GM23338 (cell line): ENCODE data around the gene LMO1. TPM values are rescaled to one million over a fixed set of nuclear protein-coding genes. Genes with fewer than 3 reads are reported as not detected.

Source experiments
- ATAC-seq: fragments of 200-7000 bp; cut with Tn5 transposase; 3 replicates; pipeline ENCODE4 v1.9.1; 2020
- DNase-seq: peaks from one replicate; pipeline ENCODE4 v3.0.0-alpha.2; 2015; ENCODE audit warnings: low spot score
- H2AFZ ChIP-seq: fragments of 200-600 bp; sonication (generic); 2 replicates; pipeline ENCODE4 v1.8.0; 2016; ENCODE audit warnings: antibody characterized with exemption, mild to moderate bottlenecking, moderate library complexity
- H3F3A ChIP-seq: fragments of 200-600 bp; sonication (generic); replicated peaks from 2 replicates; pipeline ENCODE4 v1.8.0; 2017; ENCODE audit warnings: antibody characterized with exemption, mixed run types, low read depth
- H3K27ac ChIP-seq: fragments of 200-600 bp; sonication (generic); 2 replicates; pipeline ENCODE4 v1.6.1; 2016; ENCODE audit warnings: low read depth
- H3K27me3 ChIP-seq: fragments of 200-600 bp; sonication (generic); 2 replicates; pipeline ENCODE4 v1.8.0; 2016; ENCODE audit warnings: mild to moderate bottlenecking, mixed run types, moderate library complexity; ENCODE audit not compliant: insufficient read depth
- H3K36me3 ChIP-seq: fragments of 200-600 bp; sonication (generic); 2 replicates; pipeline ENCODE4 v1.8.0; 2016; ENCODE audit warnings: mild to moderate bottlenecking; ENCODE audit not compliant: insufficient read depth
- H3K4me1 ChIP-seq: fragments of 200-600 bp; sonication (generic); 2 replicates; pipeline ENCODE4 v1.8.0; 2016; ENCODE audit warnings: mild to moderate bottlenecking, moderate library complexity; ENCODE audit not compliant: insufficient read depth
- H3K4me2 ChIP-seq: fragments of 200-600 bp; sonication (generic); 2 replicates; pipeline ENCODE4 v1.7.1; 2017; ENCODE audit warnings: mixed run types
- H3K4me3 ChIP-seq: fragments of 200-600 bp; sonication (generic); 2 replicates; pipeline ENCODE4 v1.6.1; 2016; ENCODE audit warnings: mixed run types
- H3K79me2 ChIP-seq: fragments of 200-600 bp; sonication (generic); replicated peaks from 2 replicates; pipeline ENCODE4 v1.8.0; 2017; ENCODE audit warnings: mild to moderate bottlenecking; ENCODE audit not compliant: insufficient read depth
- H3K9me2 ChIP-seq: fragments of 200-600 bp; sonication (generic); 2 replicates; pipeline ENCODE4 v1.8.0; 2017; ENCODE audit not compliant: insufficient read depth
- H4K20me1 ChIP-seq: fragments of 200-600 bp; sonication (generic); replicated peaks from 2 replicates; pipeline ENCODE4 v1.8.0; 2017; ENCODE audit warnings: mild to moderate bottlenecking; ENCODE audit not compliant: insufficient read depth
- H3K27ac Mint-ChIP-seq: 2 replicates; pipeline ENCODE4 v1.8.0; 2020; ENCODE audit warnings: inconsistent platforms, mild to moderate bottlenecking, moderate library complexity, mixed read lengths
- H3K27me3 Mint-ChIP-seq: 3 replicates; pipeline ENCODE4 v1.8.0; 2022; ENCODE audit warnings: low read depth, mild to moderate bottlenecking, moderate library complexity, mixed read lengths, inconsistent platforms; ENCODE audit not compliant: insufficient read depth, poor library complexity
- H3K36me3 Mint-ChIP-seq: 3 replicates; pipeline ENCODE4 v1.8.0; 2021; ENCODE audit warnings: low read depth, mild to moderate bottlenecking, inconsistent platforms, moderate library complexity, mixed read lengths
- H3K4me1 Mint-ChIP-seq: 3 replicates; pipeline ENCODE4 v1.8.0; 2020; ENCODE audit warnings: mild to moderate bottlenecking, inconsistent platforms, mixed read lengths
- H3K4me3 Mint-ChIP-seq: 3 replicates; pipeline ENCODE4 v1.8.0; 2021; ENCODE audit warnings: moderate library complexity, mild to moderate bottlenecking, inconsistent platforms, mixed read lengths
- H3K9me3 Mint-ChIP-seq: 3 replicates; pipeline ENCODE4 v1.8.0; 2020; ENCODE audit warnings: moderate library complexity, mild to moderate bottlenecking, inconsistent platforms, mixed read lengths
- CREB1 ChIP-seq: fragments of 250-450 bp; sonication (Bioruptor Pico); IDR thresholded peaks from 2 replicates; pipeline ENCODE4 v1.5.0; 2020; ENCODE audit warnings: low read depth, mild to moderate bottlenecking, moderate library complexity
- EZH2 ChIP-seq: fragments of 200-600 bp; sonication (generic); IDR thresholded peaks from one replicate; pipeline ENCODE4 v1.8.0; 2017; ENCODE audit warnings: antibody characterized with exemption, mild to moderate bottlenecking, low read depth; ENCODE audit not compliant: unreplicated experiment
- EZH2phosphoT487 ChIP-seq: fragments of 200-600 bp; sonication (generic); IDR thresholded peaks from one replicate; pipeline ENCODE4 v1.8.1; 2018; ENCODE audit warnings: antibody characterized with exemption; ENCODE audit not compliant: unreplicated experiment
- JUNB ChIP-seq: IDR thresholded peaks from one replicate; pipeline ENCODE4 v1.6.1; 2016; ENCODE audit warnings: antibody characterized with exemption; ENCODE audit not compliant: unreplicated experiment
- NANOG ChIP-seq: IDR thresholded peaks from 2 replicates; pipeline ENCODE4 v1.6.1; 2016; ENCODE audit warnings: antibody characterized with exemption, borderline replicate concordance
- POLR2AphosphoS5 ChIP-seq: IDR thresholded peaks from 2 replicates; pipeline ENCODE4 v1.6.1; 2016; ENCODE audit warnings: antibody characterized with exemption, low read depth
- STAT1 ChIP-seq: IDR thresholded peaks from one replicate; pipeline ENCODE4 v1.6.1; 2016; ENCODE audit warnings: antibody characterized with exemption; ENCODE audit not compliant: unreplicated experiment
- ZNF114 ChIP-seq: fragments of 250-450 bp; sonication (Bioruptor Pico); IDR thresholded peaks from 2 replicates; pipeline ENCODE4 v1.5.0; 2020; ENCODE audit warnings: mild to moderate bottlenecking, moderate library complexity
- ZNF331 ChIP-seq: fragments of 250-450 bp; sonication (Bioruptor Pico); IDR thresholded peaks from 2 replicates; pipeline ENCODE4 v1.5.0; 2020; ENCODE audit warnings: low read depth, mild to moderate bottlenecking, moderate library complexity
- polyA plus RNA-seq: library from polyadenylated mRNA; unstranded; fragments of >200 nt; fragmentation: Nextera tagmentation; extraction: Ambion mirVana; gene quantifications from 2 replicates; pipeline ENCODE4 v1.2.1, GENCODE V29; 2016
- total RNA-seq: library from RNA; depleted of rRNA; stranded (reverse); fragments of >200 nt; shearing (Covaris generic); gene quantifications from 2 replicates; pipeline ENCODE4 v1.2.3, GENCODE V29; 2014
- TF ChIP-seq, protein P1 (sequence below): IDR thresholded peaks from one replicate; pipeline ENCODE4 v1.6.1; 2018; ENCODE audit warnings: antibody characterized with exemption; ENCODE audit not compliant: unreplicated experiment
- TF ChIP-seq, protein P2 (sequence below): fragments of 250-450 bp; sonication (Bioruptor Pico); IDR thresholded peaks from 2 replicates; pipeline ENCODE4 v1.5.0; 2020; ENCODE audit warnings: mild to moderate bottlenecking, moderate library complexity
- TF ChIP-seq, protein P3 (sequence below), 2 experiments: fragments of 200-600 bp in 1 of 2; sonication (generic) in 1 of 2; conservative IDR thresholded peaks; 2 replicates each; pipeline versions ENCODE4 v1.5.1 to v1.6.1; 2016 to 2017; ENCODE audit warnings: antibody characterized with exemption in 2 of 2, low read depth in 2 of 2, mild to moderate bottlenecking in 2 of 2, moderate library complexity in 1 of 2
- TF ChIP-seq, protein P4 (sequence below): IDR thresholded peaks from 2 replicates; pipeline ENCODE4 v1.6.1; 2016; ENCODE audit warnings: antibody characterized with exemption

The LMO1 gene
- total and polyA plus RNA-seq, 2 experiments from 2014 or later, result 0.40 TPM; not detected in 1

DNA sequence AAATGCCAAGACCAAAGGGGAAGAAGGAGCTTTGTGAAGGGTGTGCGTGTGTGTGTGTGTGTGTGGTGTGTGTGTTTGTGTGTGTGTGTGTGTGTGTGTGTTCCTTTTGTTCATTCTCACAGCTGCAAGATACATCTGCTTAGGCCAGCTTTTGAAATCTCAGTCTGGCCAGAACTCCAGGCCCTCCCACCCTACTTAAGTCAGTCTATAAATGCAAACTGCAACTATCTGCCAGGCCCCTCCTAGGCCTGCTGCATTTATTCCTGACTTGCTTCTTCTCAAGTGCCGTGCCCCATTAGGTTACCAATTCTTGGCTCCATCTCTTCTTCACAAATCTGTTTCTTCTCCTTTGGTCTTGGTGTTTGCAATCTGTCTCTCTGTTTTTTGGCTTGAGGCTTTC is 73.2 kb downstream of the LMO1 start:
- Histone ChIP-seq H3K36me3 (no peaks in the 10 kb centered on the region), H3K4me1 (no peaks in the 10 kb centered on the region), H3K4me3 (no peak overlapping the region), H3F3A (no peaks in the 10 kb centered on the region), H3K9me2 (no peaks in the 10 kb centered on the region), H3K27me3 (no peaks in the 10 kb centered on the region), H2AFZ (no peak overlapping the region), H3K4me2 (no peak overlapping the region), H4K20me1 (no peaks in the 10 kb centered on the region), H3K79me2 (no peaks in the 10 kb centered on the region), H3K27ac (no peak overlapping the region)
- Mint-ChIP-seq H3K4me1 (no peaks in the 10 kb centered on the region), H3K27me3 (peaks cover 2% of the 10 kb centered on the region), H3K9me3 (no peaks in the 10 kb centered on the region; the same call in 2 of the 3 replicates), H3K4me3 (no peak overlapping the region), H3K27ac (no peak overlapping the region), H3K36me3 (no peaks in the 10 kb centered on the region)
- TF ChIP-seq, protein P1, sequence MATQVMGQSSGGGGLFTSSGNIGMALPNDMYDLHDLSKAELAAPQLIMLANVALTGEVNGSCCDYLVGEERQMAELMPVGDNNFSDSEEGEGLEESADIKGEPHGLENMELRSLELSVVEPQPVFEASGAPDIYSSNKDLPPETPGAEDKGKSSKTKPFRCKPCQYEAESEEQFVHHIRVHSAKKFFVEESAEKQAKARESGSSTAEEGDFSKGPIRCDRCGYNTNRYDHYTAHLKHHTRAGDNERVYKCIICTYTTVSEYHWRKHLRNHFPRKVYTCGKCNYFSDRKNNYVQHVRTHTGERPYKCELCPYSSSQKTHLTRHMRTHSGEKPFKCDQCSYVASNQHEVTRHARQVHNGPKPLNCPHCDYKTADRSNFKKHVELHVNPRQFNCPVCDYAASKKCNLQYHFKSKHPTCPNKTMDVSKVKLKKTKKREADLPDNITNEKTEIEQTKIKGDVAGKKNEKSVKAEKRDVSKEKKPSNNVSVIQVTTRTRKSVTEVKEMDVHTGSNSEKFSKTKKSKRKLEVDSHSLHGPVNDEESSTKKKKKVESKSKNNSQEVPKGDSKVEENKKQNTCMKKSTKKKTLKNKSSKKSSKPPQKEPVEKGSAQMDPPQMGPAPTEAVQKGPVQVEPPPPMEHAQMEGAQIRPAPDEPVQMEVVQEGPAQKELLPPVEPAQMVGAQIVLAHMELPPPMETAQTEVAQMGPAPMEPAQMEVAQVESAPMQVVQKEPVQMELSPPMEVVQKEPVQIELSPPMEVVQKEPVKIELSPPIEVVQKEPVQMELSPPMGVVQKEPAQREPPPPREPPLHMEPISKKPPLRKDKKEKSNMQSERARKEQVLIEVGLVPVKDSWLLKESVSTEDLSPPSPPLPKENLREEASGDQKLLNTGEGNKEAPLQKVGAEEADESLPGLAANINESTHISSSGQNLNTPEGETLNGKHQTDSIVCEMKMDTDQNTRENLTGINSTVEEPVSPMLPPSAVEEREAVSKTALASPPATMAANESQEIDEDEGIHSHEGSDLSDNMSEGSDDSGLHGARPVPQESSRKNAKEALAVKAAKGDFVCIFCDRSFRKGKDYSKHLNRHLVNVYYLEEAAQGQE, result no peak
- TF ChIP-seq, protein P2, sequence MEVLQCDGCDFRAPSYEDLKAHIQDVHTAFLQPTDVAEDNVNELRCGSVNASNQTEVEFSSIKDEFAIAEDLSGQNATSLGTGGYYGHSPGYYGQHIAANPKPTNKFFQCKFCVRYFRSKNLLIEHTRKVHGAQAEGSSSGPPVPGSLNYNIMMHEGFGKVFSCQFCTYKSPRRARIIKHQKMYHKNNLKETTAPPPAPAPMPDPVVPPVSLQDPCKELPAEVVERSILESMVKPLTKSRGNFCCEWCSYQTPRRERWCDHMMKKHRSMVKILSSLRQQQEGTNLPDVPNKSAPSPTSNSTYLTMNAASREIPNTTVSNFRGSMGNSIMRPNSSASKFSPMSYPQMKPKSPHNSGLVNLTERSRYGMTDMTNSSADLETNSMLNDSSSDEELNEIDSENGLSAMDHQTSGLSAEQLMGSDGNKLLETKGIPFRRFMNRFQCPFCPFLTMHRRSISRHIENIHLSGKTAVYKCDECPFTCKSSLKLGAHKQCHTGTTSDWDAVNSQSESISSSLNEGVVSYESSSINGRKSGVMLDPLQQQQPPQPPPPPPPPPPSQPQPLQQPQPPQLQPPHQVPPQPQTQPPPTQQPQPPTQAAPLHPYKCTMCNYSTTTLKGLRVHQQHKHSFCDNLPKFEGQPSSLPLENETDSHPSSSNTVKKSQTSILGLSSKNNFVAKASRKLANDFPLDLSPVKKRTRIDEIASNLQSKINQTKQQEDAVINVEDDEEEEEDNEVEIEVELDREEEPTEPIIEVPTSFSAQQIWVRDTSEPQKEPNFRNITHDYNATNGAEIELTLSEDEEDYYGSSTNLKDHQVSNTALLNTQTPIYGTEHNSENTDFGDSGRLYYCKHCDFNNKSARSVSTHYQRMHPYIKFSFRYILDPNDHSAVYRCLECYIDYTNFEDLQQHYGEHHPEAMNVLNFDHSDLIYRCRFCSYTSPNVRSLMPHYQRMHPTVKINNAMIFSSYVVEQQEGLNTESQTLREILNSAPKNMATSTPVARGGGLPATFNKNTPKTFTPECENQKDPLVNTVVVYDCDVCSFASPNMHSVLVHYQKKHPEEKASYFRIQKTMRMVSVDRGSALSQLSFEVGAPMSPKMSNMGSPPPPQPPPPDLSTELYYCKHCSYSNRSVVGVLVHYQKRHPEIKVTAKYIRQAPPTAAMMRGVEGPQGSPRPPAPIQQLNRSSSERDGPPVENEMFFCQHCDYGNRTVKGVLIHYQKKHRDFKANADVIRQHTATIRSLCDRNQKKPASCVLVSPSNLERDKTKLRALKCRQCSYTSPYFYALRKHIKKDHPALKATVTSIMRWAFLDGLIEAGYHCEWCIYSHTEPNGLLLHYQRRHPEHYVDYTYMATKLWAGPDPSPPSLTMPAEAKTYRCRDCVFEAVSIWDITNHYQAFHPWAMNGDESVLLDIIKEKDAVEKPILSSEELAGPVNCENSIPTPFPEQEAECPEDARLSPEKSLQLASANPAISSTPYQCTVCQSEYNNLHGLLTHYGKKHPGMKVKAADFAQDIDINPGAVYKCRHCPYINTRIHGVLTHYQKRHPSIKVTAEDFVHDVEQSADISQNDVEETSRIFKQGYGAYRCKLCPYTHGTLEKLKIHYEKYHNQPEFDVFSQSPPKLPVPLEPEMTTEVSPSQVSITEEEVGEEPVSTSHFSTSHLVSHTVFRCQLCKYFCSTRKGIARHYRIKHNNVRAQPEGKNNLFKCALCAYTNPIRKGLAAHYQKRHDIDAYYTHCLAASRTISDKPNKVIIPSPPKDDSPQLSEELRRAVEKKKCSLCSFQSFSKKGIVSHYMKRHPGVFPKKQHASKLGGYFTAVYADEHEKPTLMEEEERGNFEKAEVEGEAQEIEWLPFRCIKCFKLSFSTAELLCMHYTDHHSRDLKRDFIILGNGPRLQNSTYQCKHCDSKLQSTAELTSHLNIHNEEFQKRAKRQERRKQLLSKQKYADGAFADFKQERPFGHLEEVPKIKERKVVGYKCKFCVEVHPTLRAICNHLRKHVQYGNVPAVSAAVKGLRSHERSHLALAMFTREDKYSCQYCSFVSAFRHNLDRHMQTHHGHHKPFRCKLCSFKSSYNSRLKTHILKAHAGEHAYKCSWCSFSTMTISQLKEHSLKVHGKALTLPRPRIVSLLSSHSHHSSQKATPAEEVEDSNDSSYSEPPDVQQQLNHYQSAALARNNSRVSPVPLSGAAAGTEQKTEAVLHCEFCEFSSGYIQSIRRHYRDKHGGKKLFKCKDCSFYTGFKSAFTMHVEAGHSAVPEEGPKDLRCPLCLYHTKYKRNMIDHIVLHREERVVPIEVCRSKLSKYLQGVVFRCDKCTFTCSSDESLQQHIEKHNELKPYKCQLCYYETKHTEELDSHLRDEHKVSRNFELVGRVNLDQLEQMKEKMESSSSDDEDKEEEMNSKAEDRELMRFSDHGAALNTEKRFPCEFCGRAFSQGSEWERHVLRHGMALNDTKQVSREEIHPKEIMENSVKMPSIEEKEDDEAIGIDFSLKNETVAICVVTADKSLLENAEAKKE (CRISPR knock-in tag), result no peak
- TF ChIP-seq, protein P3, sequence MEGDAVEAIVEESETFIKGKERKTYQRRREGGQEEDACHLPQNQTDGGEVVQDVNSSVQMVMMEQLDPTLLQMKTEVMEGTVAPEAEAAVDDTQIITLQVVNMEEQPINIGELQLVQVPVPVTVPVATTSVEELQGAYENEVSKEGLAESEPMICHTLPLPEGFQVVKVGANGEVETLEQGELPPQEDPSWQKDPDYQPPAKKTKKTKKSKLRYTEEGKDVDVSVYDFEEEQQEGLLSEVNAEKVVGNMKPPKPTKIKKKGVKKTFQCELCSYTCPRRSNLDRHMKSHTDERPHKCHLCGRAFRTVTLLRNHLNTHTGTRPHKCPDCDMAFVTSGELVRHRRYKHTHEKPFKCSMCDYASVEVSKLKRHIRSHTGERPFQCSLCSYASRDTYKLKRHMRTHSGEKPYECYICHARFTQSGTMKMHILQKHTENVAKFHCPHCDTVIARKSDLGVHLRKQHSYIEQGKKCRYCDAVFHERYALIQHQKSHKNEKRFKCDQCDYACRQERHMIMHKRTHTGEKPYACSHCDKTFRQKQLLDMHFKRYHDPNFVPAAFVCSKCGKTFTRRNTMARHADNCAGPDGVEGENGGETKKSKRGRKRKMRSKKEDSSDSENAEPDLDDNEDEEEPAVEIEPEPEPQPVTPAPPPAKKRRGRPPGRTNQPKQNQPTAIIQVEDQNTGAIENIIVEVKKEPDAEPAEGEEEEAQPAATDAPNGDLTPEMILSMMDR (conservative IDR thresholded peaks at IDR 0.05; ENCODE audit: low read depth in 2 of 2), result no peak
- TF ChIP-seq CREB1 (CRISPR knock-in tag) (no peak), STAT1 (no peak), JUNB (no peak), NANOG (no peak), EZH2phosphoT487 (no peak), POLR2AphosphoS5 (no peak), ZNF114 (CRISPR knock-in tag) (no peak), EZH2 (no peak), ZNF331 (CRISPR knock-in tag) (no peak)
- TF ChIP-seq, protein P4, sequence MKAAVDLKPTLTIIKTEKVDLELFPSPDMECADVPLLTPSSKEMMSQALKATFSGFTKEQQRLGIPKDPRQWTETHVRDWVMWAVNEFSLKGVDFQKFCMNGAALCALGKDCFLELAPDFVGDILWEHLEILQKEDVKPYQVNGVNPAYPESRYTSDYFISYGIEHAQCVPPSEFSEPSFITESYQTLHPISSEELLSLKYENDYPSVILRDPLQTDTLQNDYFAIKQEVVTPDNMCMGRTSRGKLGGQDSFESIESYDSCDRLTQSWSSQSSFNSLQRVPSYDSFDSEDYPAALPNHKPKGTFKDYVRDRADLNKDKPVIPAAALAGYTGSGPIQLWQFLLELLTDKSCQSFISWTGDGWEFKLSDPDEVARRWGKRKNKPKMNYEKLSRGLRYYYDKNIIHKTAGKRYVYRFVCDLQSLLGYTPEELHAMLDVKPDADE, result no peak
- ATAC-seq, result no peak
- DNase-seq, result no peak
